Adipose tissue (tissue), 3 donors: ENCODE data around the gene NLGN4Y. TPM values are rescaled to one million over a fixed set of nuclear protein-coding genes. Genes with fewer than 3 reads are reported as not detected.

Experiments used
- H3K27ac ChIP-seq: one replicate; pipeline ENCODE4 v1.5.1; 2013; ENCODE audit warnings: low read depth, low read length
- WGBS, 3 donors: extraction: QIAGEN DNeasy Blood & Tissue Kit; methylation state at CpG; one replicate each; pipeline ENCODE4 v1.1.7; 2013; 5-methylcytosine and 5-hydroxymethylcytosine counted together
- polyA plus RNA-seq, 3 donors: library from polyadenylated mRNA; stranded (reverse); fragments of 200-250 nt; gene quantifications; one replicate each; pipeline ENCODE4 v1.2.3, GENCODE V29; 2013
- donor health status: healthy with polysubstance abuse.
- donor health status: Bipolar disorder and iron deficiency.
- donor health status: healthy.

NLGN4Y gene
- polyA plus RNA-seq, 3 donors, result 0.82 to 2.4 TPM; not detected in 1

- no peak overlapping the region for H3K27ac ChIP-seq
- WGBS, 3 donors, result 75 to 83% methylated on average over 2 of the region's 2 CpGs; no CpG with 5 or more reads in 1 of the 3 donors
Observed at GRCh38 chrY:14633718-14634117, 109.4 kb downstream of the NLGN4Y start.

DNA sequence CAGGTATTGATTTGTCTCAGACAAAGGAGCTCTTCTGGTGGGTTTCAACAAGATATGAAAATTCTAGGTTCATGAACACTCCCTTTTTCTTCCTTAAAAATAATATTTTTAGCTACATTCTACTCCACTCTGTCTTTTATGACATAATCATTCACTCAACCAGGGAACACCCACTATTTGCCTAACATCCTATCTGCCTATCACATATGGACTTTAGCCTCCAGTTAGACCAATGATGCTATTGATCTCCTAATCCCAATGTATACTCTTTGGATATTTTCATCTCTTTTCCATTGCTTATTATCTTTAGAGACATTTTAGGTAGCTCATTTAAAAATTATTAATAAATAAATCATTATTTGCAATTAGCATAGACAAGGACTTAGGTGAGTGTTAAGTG lies 110.6 kb downstream of the NLGN4Y start:
- no peak overlapping the region for H3K27ac ChIP-seq

DNA sequence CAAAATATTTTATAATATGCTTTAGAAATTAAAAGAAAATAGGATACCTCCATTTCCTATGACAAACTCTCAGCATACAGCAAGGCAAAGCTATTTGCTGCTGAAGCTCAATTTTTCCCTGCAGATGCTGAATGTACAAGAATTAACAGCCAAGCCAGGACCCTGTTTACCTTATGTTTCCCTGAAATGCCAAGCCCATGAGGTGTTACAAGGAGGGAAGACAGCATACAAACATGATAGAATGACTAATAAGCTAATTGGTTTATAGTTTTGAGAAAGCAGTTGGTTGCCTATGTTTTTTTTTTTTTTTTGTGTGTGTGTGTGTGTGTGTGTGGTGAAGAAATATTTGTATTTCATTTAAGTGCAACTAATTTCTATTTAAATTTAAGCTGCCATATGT lies 113.2 kb downstream of the NLGN4Y start:
- no peak overlapping the region for H3K27ac ChIP-seq

GRCh38 chrY:14641853-14642252 lies 117.5 kb downstream of the NLGN4Y start:
- 69 to 83% methylated on average over 2 of the region's 2 CpGs; no CpG with 5 or more reads in 1 of the 3 donors for WGBS, 3 donors
- no peak overlapping the region for H3K27ac ChIP-seq

DNA sequence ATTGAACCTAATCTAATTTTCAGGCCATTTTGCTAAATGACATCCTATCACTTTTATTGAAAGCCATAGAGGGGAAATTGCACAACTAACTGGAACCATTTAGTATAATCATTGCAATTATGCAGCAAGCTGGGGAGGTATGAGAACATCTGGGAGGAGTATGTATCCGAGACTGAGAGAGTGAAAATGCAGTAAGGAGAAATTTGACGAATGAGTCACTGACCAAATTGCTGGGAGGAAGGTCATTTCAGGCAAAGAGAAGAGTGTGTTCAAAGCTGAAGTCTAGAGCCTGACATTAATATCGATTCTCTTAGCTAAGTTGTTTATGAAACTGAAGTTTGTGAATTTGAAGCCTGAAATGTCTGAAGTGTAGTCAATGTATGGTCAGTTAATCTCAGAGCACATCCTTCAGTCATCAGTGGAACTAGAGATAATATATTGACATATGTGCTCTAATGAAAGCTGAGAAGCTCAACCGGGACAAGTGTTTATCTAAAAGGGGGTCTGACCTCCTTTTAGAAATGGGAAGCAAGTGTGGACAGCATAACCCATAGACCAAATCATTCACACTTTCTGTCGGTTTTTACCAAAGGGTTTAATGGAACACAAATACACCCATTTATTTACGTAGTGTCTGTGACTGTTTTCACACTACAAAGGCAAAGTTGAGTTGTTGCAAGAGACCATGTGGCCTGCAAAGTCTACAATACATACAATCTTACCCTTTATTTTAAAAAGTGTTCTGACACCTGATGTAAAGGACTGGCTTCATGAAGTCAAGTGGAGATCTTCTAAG lies 120.0 kb downstream of the NLGN4Y start:
- H3K27ac ChIP-seq, result no peak overlapping the region
- WGBS, 3 donors, result 50 to 62% methylated on average over 6 of the region's 6 CpGs; no CpG with 5 or more reads in 1 of the 3 donors

- WGBS, 3 donors, result 67 to 74% methylated on average over 1 of the region's 1 CpG; no CpG with 5 or more reads in 1 of the 3 donors
- H3K27ac ChIP-seq, result no peak overlapping the region
Observed at GRCh38 chrY:14679181-14679580, 154.9 kb downstream of the NLGN4Y start.

DNA sequence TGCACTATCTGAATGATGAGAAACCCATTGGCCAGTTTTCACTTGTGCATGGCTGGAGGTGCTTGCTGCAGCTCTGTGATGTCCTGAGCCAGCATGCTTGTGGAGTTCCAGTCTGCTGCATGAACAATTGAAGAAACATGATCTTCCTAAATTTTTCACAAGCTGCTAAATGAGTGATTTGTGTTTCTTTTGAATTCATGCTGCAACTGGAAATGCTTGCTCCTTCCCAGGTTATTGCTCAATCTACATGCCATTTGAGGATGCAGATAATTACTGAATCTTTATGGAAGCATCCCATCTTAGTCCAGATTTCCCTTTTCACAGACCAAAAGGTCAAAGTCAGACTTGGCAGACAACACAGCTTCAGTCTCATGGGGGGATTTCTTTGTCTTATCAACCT lies 170.2 kb downstream of the NLGN4Y start:
- no peak overlapping the region for H3K27ac ChIP-seq

GRCh38 chrY:14708158-14708557 lies 183.8 kb downstream of the NLGN4Y start:
- H3K27ac ChIP-seq, result no peak overlapping the region

DNA sequence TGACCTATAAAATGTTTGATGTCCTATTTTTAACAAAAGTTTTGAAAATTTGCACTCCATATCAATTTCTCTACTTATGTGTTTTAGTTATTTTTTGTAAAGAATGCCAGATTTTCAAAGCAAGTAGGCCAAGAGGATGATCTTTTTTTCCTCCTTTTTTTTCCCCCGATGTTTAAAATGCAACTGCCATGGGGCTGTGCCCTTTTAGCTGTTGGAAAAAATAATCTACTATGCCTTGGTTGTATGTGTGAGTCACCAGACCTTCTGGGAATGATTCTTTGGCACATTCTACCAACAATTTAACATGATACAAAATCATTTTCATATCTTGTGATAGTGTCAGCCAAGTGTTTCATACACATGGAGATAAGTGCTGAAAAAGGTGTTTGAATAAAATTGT lies 217.3 kb downstream of the NLGN4Y start:
- no peak overlapping the region for H3K27ac ChIP-seq
- WGBS, 3 donors, result 50 to 55% methylated on average over 1 of the region's 1 CpG; no CpG with 5 or more reads in 1 of the 3 donors

GRCh38 chrY:14748329-14748728 lies 224.0 kb downstream of the NLGN4Y start:
- no peak overlapping the region for H3K27ac ChIP-seq
- 64 to 71% methylated on average over 4 of the region's 4 CpGs; no CpG with 5 or more reads in 1 of the 3 donors for WGBS, 3 donors

DNA sequence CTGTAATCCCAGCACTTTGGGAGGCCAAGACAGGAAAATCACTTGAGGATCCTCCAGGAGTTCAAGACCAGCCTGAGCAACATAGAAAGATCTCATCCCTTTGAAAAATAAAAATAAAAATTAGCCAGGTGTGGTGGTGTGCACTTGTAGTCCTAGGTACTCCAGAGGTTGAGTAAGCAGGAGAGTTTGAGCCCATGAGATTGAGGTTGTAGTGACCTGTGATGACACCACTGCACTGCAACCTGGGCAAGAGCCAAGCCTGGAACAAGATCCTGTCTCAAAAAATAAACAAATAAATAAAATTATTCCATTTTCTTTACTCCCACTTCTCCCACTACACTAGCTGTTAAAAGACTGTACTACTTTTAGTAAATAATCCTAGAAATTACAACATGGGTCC lies 231.2 kb downstream of the NLGN4Y start:
- H3K27ac ChIP-seq, result no peak overlapping the region

- 38 to 78% methylated on average over 1 of the region's 1 CpG; no CpG with 5 or more reads in 1 of the 3 donors for WGBS, 3 donors
- no peak overlapping the region for H3K27ac ChIP-seq
Observed at GRCh38 chrY:14762903-14763302, 238.6 kb downstream of the NLGN4Y start.

- H3K27ac ChIP-seq, result no peak overlapping the region
Observed at GRCh38 chrY:14763600-14763999, 239.3 kb downstream of the NLGN4Y start.

DNA sequence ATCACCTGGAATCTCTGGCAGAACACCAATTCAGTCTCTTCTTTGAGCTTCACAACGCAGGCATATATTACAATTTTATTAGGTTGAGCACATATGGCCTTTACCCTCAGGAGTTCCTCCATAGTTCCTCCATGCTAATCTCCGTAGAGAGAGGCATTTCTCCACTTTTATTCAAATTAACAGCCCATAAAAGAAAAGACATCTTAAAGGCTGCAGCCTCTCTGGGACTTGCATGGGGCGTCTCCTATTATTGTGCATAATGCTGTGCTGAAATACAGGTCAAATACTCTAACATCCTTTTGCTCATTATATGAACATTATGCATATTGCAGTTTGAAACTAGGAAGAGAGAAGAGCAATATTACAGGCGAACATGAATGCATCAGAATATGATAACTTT lies 253.9 kb downstream of the NLGN4Y start:
- H3K27ac ChIP-seq, result no peak overlapping the region
- WGBS, 3 donors, result 84 to 87% methylated on average over 4 of the region's 4 CpGs; no CpG with 5 or more reads in 1 of the 3 donors

- 77 to 84% methylated on average over 4 of the region's 4 CpGs; no CpG with 5 or more reads in 1 of the 3 donors for WGBS, 3 donors
- no peak overlapping the region for H3K27ac ChIP-seq
Observed at GRCh38 chrY:14793104-14793503, 268.8 kb downstream of the NLGN4Y start.

DNA sequence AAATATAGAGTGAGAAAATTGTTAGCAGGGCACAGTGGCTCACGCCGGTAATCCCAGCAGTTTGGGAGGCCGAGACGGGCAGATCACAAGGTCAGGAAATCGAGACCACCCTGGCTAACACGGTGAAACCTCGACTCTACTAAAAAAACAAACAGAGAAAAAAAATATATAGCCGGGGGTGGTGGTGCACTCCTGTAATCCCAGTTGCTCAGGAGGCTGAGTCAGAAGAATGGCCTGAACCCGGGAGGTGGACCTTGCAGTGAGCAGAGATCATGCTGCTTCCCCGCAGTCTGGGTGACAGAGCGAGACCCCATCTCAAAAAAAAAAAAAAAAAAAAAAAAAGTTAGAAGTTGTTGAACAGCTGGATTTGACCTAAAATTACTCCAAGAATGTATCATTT lies 269.3 kb downstream of the NLGN4Y start:
- no peak overlapping the region for H3K27ac ChIP-seq
- 87 to 88% methylated on average over 11 of the region's 11 CpGs; no CpG with 5 or more reads in 1 of the 3 donors for WGBS, 3 donors

- 41 to 77% methylated on average over 2 of the region's 2 CpGs; no CpG with 5 or more reads in 1 of the 3 donors for WGBS, 3 donors
- H3K27ac ChIP-seq, result no peak overlapping the region
Observed at GRCh38 chrY:14798010-14798409, 273.7 kb downstream of the NLGN4Y start.

GRCh38 chrY:14801096-14801495 lies 276.8 kb downstream of the NLGN4Y start:
- 62% methylated on average over 2 of the region's 2 CpGs; no CpG with 5 or more reads in 1 of the 3 donors for WGBS, 3 donors
- no peak overlapping the region for H3K27ac ChIP-seq

- H3K27ac ChIP-seq, result no peak overlapping the region
- WGBS, 3 donors, result 67 to 76% methylated on average over 3 of the region's 3 CpGs; no CpG with 5 or more reads in 1 of the 3 donors
Observed at GRCh38 chrY:14802125-14802524, 277.8 kb downstream of the NLGN4Y start.

DNA sequence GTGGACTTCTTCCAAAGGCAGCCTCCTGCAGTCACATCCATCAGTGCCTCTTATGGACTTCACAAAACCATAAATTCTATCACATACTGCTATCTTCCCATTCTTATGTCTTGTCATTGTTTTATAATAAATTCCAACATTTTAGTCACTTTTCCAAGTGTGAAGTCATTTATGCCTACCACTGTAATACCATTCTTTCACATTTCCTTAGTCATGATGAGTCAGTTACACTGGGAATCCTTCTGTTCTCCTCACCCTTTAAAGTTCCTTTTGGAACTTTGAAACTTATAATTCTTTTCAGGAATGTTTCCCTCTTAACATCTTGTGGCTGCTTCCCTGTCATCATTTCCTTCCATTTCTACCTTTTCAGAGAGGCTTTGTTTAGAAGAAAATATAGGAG lies 279.7 kb downstream of the NLGN4Y start:
- no peak overlapping the region for H3K27ac ChIP-seq

DNA sequence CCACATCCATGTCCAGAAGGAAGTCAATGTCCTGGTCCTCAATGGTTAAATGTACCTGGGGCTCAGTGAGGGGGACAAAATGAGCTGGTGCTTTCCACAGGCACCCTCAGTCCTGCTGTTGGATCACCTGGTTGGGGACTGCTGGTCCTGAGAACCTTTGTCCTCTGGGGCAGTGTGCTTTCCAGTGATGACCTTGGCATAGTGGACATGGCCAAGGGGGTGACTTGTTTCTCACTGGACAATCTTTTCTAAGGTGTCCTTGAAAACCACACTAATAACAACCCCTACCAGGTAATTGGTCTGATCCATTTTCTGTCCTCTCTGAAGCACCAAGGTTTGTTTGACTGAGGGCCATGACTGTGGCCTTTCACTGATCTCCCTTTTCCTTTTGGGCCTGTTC lies 294.1 kb downstream of the NLGN4Y start:
- no peak overlapping the region for H3K27ac ChIP-seq
